ENCODE measurements around the gene DDX21. TPM values are rescaled to one million over a fixed set of nuclear protein-coding genes. Genes with fewer than 3 reads are reported as not detected.
"Not testable (repeated sequence)": the region's sequence is repeated elsewhere in the genome, so short reads cannot be mapped to it uniquely, and the experiment has no call there.

Gene DDX21
- 100 to 1,000 TPM; 138 to 148 TPM for total RNA-seq

DNA sequence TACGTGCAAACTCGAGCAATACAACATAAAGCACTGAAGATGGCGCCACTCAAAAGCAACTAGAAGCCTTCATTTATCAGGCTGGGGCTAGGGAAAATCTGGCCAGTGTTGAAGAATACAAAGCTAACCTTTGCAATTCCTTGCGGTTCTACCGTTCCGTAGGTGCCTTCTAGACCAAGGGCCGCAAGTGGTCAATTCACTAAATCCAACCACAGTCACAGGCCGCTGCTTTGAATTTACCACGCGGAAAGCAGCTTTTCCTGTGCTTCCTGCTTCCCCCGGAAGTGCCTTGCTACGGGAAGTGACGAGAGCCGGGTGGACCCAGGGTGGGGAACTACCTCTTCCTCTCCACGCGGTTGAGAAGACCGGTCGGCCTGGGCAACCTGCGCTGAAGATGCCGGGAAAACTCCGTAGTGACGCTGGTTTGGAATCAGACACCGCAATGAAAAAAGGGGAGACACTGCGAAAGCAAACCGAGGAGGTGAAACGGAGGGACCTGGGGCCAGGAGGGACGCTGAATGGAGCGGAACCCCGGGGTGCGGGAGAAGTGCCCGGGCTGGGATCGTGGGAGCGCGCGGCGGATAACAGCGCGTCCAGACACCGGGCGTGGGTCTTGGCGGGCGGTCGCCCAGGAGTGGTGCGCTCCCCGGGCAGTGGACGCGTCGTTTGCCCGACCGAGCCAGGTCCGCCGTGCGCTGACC, at the start of gene DDX21:
Gene DDX21, plus strand, starts transcription at position 339 of the 701 bp plus-strand sequence. Its CDS starts 56 bp downstream, at position 395.
- peak; percentile 88 to 92 for DNase-seq
- H3K9me3 Mint-ChIP-seq, result no peaks in the 10 kb centered on the region
- peak; percentile 89 for ATAC-seq (replicated peaks in 1 of 2)
- H3K27ac Mint-ChIP-seq, result peak within 1 kb of the TSS; percentile 99
- H3K4me3 Mint-ChIP-seq, result peak within 1 kb of the TSS; percentile 95 to 100
- H3K36me3 Mint-ChIP-seq (ENCODE audit: insufficient read depth in 2 of 2), result peaks cover 12 to 33% of the 10 kb centered on the region in 2 donors
- peaks cover 45% of the 10 kb centered on the region for H3K4me1 Mint-ChIP-seq (ENCODE audit: low read depth)
- H3K27me3 Mint-ChIP-seq (ENCODE audit: low read depth), result no peaks in the 10 kb centered on the region

DNA sequence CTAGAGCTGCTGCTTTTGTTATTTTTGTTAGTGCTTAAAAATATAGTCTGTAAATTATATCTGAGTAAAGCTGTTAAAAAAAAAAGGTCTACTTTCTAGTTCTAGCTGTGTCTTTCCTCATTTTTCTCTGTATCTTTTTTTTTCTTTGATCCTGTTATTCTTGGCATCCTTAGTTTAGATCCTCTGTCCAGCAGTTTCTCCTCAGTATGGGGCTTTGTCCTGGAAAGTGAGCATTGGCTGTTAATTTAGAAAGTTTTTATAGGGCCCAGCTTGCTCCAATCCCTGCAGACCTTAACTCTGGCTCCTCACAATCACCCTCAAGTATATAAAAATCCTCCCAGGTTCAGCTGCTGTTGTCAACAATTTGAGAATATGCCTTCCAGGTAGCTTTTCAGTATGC, 31.4 kb upstream of the DDX21 start:
- Mint-ChIP-seq H3K36me3 (ENCODE audit: insufficient read depth in 2 of 2) (peaks cover 5 to 15% of the 10 kb centered on the region in 2 donors), H3K27me3 (ENCODE audit: low read depth) (no peaks in the 10 kb centered on the region), H3K27ac (peak overlapping the region; percentile 45), H3K4me1 (ENCODE audit: low read depth) (no peaks in the 10 kb centered on the region), H3K9me3 (no peaks in the 10 kb centered on the region), H3K4me3 (no peak overlapping the region)
- DNase-seq, result no peak
- ATAC-seq (replicated peaks in 1 of 2), result no peak

DNA sequence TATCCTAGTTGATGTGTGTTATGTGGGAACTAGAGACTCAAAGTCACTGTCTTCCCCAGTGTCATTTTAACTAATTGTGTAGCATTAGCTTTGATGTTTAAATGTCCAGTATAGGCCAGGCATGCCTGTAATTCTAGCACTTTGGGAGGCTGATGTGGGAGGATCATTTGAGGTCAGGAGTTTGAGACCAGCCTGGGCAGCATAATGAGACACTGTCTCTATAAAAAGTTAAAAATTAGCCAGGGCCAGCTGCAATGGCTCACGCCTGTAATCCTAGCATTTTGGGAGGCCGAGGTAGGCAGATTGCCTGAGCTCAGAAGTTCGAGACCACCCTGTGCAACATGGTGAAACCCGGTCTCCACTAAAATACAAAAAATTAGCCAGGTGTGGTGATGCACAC, 30.5 kb upstream of the DDX21 start:
- ATAC-seq (replicated peaks in 1 of 2) (no peak), DNase-seq (no peak)
- Mint-ChIP-seq H3K27ac (no peak overlapping the region), H3K4me1 (ENCODE audit: low read depth) (no peaks in the 10 kb centered on the region), H3K36me3 (ENCODE audit: insufficient read depth in 2 of 2) (peaks cover 3 to 18% of the 10 kb centered on the region in 2 donors), H3K9me3 (no peaks in the 10 kb centered on the region), H3K4me3 (no peak overlapping the region), H3K27me3 (ENCODE audit: low read depth) (no peaks in the 10 kb centered on the region)

DNA sequence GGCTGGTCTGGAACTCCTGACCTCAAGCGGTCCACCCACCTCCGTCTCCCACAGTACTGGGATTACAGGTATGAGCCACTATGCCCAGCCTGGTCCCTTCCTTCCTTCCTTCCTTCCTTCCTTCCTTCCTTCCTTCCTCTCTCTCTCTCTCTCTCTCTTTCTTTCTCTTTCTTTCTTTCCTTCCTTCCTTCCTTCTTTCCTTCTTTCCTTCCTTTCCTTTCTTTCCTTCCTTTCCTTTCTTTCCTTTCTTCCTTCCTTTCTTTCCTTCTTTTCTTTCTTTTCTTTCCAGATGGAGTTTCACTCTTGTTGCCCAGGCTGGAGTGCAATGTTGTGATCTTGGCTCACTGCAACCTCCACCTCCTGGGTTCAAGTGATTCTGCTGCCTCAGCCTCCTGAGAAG, 26.8 kb upstream of the DDX21 start:
- H3K27ac Mint-ChIP-seq; DNase-seq; H3K27me3 Mint-ChIP-seq (ENCODE audit: low read depth); ATAC-seq (replicated peaks in 1 of 2); H3K9me3 Mint-ChIP-seq; H3K4me3 Mint-ChIP-seq; H3K4me1 Mint-ChIP-seq (ENCODE audit: low read depth): not testable (repeated sequence)
- H3K36me3 Mint-ChIP-seq (ENCODE audit: insufficient read depth in 2 of 2), result peaks cover 6 to 23% of the 10 kb centered on the region in 2 donors

DNA sequence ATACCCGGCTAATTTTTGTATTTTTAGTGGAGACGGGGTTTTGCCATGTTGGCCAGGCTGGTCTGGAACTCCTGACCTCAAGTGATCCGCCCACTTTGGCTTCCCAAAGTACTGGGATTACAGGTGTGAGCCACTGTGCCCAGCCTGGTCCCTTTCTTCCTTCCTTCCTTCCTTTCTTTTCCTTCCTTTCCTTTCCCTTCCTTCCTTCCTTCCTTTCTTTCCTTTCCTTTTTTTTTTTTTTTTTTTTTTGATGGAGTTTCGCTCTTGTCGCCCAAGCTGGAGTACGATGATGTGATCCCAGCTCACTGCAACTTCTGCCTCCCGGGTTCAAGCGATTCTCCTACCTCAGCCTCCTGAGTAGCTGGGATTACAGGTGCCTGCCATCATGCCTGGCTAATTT, 26.1 kb upstream of the DDX21 start:
- H3K4me1 Mint-ChIP-seq (ENCODE audit: low read depth); H3K27ac Mint-ChIP-seq; H3K4me3 Mint-ChIP-seq: not testable (repeated sequence)

DNA sequence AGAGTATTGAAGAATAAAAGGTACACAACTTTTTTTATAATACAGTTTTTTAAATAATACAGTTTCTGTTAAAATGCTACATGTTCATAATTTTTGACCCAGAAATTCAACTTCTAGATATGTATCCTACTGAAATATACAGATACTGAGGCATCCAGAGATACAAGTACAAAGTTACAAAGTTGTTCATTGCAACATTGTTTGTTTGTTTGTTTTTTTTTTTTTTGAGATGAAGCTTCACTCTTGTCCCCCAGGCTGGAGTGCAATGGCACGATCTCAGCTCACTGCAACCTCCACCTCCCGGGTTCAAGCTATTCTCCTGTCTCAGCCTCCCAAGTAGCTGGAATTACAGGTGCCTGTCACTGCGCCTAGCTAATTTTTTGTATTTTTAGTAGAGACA, 23.1 kb upstream of the DDX21 start:
- H3K36me3 Mint-ChIP-seq (ENCODE audit: insufficient read depth in 2 of 2), result peaks cover 7 to 35% of the 10 kb centered on the region in 2 donors
- not testable (repeated sequence) for H3K4me3 Mint-ChIP-seq; H3K27ac Mint-ChIP-seq; H3K9me3 Mint-ChIP-seq; ATAC-seq (replicated peaks in 1 of 2); DNase-seq; H3K27me3 Mint-ChIP-seq (ENCODE audit: low read depth)
- H3K4me1 Mint-ChIP-seq (ENCODE audit: low read depth), result peaks cover 15% of the 10 kb centered on the region

More for the DNA sequence above, 26.1 kb upstream of the DDX21 start:
- H3K27me3 Mint-ChIP-seq (ENCODE audit: low read depth); DNase-seq; H3K9me3 Mint-ChIP-seq; ATAC-seq (replicated peaks in 1 of 2): not testable (repeated sequence)
- H3K36me3 Mint-ChIP-seq (ENCODE audit: insufficient read depth in 2 of 2), result peaks cover 6 to 25% of the 10 kb centered on the region in 2 donors

DNA sequence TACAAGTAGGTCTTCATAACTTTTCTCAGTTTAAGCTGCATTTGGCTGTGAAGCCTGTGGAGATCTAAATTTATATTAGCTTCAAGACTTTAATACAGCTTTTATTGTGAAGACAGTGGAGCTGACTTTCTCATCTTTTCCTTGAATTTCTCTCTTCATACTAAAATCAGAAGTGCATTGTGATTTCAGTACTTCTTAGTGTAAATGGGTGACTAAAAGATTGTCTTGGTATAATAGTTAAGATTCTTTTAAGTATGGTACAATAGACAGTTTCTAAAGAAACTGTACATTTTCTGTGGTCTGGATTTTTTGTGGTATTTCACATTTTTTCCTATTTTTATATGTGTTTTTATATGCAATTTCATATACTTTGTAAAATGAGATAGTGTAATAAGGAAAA, 21.0 kb upstream of the DDX21 start:
- Mint-ChIP-seq H3K9me3 (no peaks in the 10 kb centered on the region), H3K4me3 (no peak overlapping the region), H3K4me1 (ENCODE audit: low read depth) (peaks cover 15% of the 10 kb centered on the region), H3K27me3 (ENCODE audit: low read depth) (no peaks in the 10 kb centered on the region), H3K36me3 (ENCODE audit: insufficient read depth in 2 of 2) (peaks cover 6 to 31% of the 10 kb centered on the region in 2 donors), H3K27ac (peak overlapping the region; percentile 60)
- DNase-seq, result no peak
- peak; percentile 44 to 48 for ATAC-seq (replicated peaks in 1 of 2)

DNA sequence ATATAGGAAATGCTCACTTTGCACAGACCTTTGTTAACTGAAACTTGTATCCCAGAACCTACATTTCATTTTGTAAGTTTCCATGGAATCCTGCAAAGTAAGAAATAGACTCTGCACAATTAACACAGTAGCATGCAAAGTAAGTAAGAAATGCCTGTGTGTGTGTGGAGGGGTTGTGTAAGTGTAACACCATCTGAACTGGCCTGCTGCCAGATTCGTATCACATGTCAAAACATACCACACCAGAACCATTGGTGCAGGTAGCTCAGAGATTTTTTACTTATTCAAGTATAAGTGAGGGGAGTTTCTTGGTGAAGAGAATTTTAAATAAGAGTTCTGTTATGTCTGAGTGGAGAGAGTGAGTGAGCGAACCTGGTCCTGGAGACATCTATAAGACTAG, 17.9 kb upstream of the DDX21 start:
- Mint-ChIP-seq H3K36me3 (ENCODE audit: insufficient read depth in 2 of 2) (peaks cover 4 to 22% of the 10 kb centered on the region in 2 donors), H3K27me3 (ENCODE audit: low read depth) (no peaks in the 10 kb centered on the region), H3K4me1 (ENCODE audit: low read depth) (peaks cover 15% of the 10 kb centered on the region), H3K27ac (peak overlapping the region; percentile 35), H3K4me3 (no peak overlapping the region), H3K9me3 (no peaks in the 10 kb centered on the region)
- DNase-seq (no peak), ATAC-seq (replicated peaks in 1 of 2) (no peak)

DNA sequence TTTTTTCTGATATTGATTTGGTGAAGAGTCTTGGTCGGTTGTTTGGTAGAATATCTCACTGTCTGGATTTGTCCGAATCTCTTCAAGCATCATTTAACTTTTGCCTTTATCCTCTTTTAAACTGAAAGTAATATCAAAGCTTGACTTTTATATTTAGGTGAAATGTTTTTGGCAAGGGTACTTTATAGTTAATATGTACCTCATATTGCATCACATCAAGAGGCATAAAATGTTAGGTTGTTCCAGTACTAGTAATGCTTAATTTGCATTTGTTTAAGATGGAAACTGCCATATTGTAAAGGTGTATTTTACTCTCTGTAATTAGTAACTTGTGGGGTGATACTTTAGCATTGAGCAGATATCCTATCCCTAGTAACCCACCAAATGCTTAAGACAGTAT, 17.1 kb upstream of the DDX21 start:
- H3K4me1 Mint-ChIP-seq (ENCODE audit: low read depth), result peaks cover 15% of the 10 kb centered on the region
- ATAC-seq (replicated peaks in 1 of 2) (no peak), DNase-seq (no peak)
- H3K27ac Mint-ChIP-seq, result peak overlapping the region; percentile 93
- no peak overlapping the region for H3K4me3 Mint-ChIP-seq
- H3K9me3 Mint-ChIP-seq, result no peaks in the 10 kb centered on the region
- no peaks in the 10 kb centered on the region for H3K27me3 Mint-ChIP-seq (ENCODE audit: low read depth)
- H3K36me3 Mint-ChIP-seq (ENCODE audit: insufficient read depth in 2 of 2), result peaks cover 4 to 23% of the 10 kb centered on the region in 2 donors

DNA sequence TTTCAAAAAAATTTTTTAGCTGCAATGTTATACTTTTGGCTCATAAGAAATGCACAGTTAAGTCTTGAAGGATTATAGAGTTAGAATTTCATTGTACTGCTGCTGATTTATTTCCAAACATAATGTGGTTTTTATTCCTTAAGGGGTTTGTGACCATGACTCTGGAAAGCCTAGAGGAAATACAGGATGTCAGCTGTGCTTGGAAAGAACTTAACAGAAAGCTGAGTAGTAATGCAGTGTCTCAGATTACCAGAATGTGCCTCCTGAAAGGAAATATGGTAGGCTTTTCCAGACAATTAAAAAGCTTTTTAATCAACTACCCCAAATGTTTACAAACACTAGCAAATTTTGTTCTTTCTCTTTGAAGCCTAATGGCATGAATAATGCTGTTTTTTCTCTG, 15.1 kb upstream of the DDX21 start:
- H3K4me1 Mint-ChIP-seq (ENCODE audit: low read depth); H3K27ac Mint-ChIP-seq; DNase-seq; ATAC-seq (replicated peaks in 1 of 2); H3K9me3 Mint-ChIP-seq; H3K27me3 Mint-ChIP-seq (ENCODE audit: low read depth); H3K4me3 Mint-ChIP-seq: not testable (repeated sequence)
- peaks cover 4 to 27% of the 10 kb centered on the region in 2 donors for H3K36me3 Mint-ChIP-seq (ENCODE audit: insufficient read depth in 2 of 2)

DNA sequence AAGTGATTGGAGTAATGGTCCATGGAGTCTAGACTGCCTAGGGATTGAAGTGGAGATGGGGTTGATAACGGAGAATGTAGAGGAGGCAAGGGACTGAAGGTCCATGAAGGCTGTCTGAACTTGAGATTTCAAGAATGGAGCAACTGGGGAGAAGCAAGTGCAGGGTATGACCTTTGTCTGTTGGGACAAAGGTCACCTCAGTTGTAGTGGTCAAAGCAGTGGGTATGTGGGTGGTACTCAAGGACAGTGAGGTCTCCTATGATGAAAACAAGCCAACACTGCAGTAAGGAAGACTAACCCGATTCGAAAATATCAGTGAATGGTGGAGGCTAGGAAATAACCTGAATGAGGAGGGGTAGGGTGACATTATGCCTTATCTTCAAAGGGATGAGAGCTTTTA, 5.4 kb upstream of the DDX21 start:
- H3K27me3 Mint-ChIP-seq (ENCODE audit: low read depth), result no peaks in the 10 kb centered on the region
- peaks cover 0 to 18% of the 10 kb centered on the region in 2 donors for H3K36me3 Mint-ChIP-seq (ENCODE audit: insufficient read depth in 2 of 2)
- H3K4me1 Mint-ChIP-seq (ENCODE audit: low read depth), result peaks cover 12% of the 10 kb centered on the region
- no peak overlapping the region for H3K27ac Mint-ChIP-seq
- DNase-seq, result no peak
- no peak overlapping the region for H3K4me3 Mint-ChIP-seq
- no peak for ATAC-seq (replicated peaks in 1 of 2)
- H3K9me3 Mint-ChIP-seq, result no peaks in the 10 kb centered on the region

DNA sequence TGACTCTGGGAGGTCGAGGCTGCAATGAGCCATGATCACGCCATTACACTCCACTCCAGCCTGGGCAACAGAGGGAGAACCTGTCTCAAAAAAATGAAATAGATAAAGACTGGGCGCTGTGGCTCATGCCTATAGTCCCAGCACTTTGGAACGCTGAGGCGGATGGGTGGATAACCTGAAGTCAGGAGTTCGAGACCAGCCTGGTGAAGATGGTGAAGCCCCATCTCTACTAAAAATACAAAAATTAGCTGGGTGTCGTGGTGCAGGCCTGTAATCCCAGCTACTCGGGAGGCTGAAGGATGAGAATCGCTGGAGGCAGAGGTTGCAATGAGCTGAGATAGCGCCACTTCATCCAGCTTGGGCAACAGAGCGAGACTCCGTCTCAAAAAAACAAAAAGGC, 1.1 kb upstream of the DDX21 start:
- peaks cover 11 to 29% of the 10 kb centered on the region in 2 donors for H3K36me3 Mint-ChIP-seq (ENCODE audit: insufficient read depth in 2 of 2)
- H3K27ac Mint-ChIP-seq, result peak overlapping the region; percentile 74
- H3K4me1 Mint-ChIP-seq (ENCODE audit: low read depth), result peaks cover 35% of the 10 kb centered on the region
- H3K27me3 Mint-ChIP-seq (ENCODE audit: low read depth), result no peaks in the 10 kb centered on the region
- no peak for ATAC-seq (replicated peaks in 1 of 2)
- peak overlapping the region; percentile 73 to 95 for H3K4me3 Mint-ChIP-seq
- no peaks in the 10 kb centered on the region for H3K9me3 Mint-ChIP-seq
- no peak for DNase-seq

DNA sequence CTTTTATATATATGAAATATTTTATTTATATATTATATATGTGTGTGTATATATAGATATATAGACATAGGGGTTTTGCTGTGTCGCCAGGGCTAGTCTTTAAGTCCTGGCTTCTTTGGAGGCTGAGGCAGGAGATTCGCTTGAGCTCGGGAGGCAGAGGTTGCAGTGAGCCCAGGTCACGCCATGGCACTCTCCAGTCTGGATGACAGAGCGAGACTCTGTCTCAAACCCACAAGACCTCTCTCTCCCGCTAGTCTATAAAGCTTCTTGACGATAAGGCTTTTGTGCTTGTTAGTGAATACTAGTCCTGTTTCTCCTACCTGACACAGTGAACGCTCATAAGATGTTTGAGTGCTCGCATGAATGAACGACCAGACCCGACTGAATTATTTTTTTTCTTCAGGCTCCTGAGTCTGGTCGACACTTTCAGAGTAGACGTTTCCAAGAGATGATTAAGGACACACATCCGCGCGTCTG, 577 bp upstream of the DDX21 start:
- ATAC-seq (replicated peaks in 1 of 2) (peak; percentile 35 to 38), DNase-seq (peak in 1 of 2 donors; percentile 46)
- Mint-ChIP-seq H3K9me3 (no peaks in the 10 kb centered on the region), H3K4me3 (peak overlapping the region; percentile 95 to 100), H3K27ac (peak overlapping the region; percentile 99), H3K36me3 (ENCODE audit: insufficient read depth in 2 of 2) (peaks cover 12 to 31% of the 10 kb centered on the region in 2 donors), H3K4me1 (ENCODE audit: low read depth) (peaks cover 40% of the 10 kb centered on the region), H3K27me3 (ENCODE audit: low read depth) (no peaks in the 10 kb centered on the region)

DNA sequence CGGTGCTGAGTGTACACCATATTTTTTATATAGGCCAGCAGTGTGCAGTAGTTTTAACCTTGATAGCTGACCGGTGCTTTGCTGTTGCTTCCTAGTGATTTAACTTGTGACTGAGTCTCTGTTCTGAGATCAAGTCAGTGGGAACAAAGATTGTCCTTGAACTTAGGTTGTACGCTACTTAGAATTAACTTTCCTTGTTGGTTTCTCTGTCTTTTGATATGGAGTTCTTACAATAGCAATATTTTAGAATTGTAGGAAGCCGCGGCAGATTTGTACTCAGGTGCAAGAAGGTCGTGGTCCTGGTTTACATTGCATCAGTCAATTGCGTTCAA, 1.3 kb downstream of the DDX21 start:
- no peaks in the 10 kb centered on the region for H3K27me3 Mint-ChIP-seq (ENCODE audit: low read depth)
- peak overlapping the region; percentile 95 to 100 for H3K4me3 Mint-ChIP-seq
- peak overlapping the region; percentile 99 for H3K27ac Mint-ChIP-seq

More for the DNA sequence above, 1.3 kb downstream of the DDX21 start:
- Mint-ChIP-seq H3K4me1 (ENCODE audit: low read depth) (peaks cover 56% of the 10 kb centered on the region), H3K9me3 (no peaks in the 10 kb centered on the region), H3K36me3 (ENCODE audit: insufficient read depth in 2 of 2) (peaks cover 14 to 38% of the 10 kb centered on the region in 2 donors)
- DNase-seq (no peak), ATAC-seq (replicated peaks in 1 of 2) (no peak)

Data from activated T-cell treated with anti-CD3 and anti-CD28 coated beads, Interleukin-2, amount 50 U/mL, for 72 hours (primary cell).